Measurements from ENCODE around the gene C1orf21. TPM values are rescaled to one million over a fixed set of nuclear protein-coding genes. Genes with fewer than 3 reads are reported as not detected.

The C1orf21 gene
- total and polyA plus RNA-seq, 10 donors, result 9.7 to 60.4 (median 26.7) TPM

- DNase-seq, result no peak
- H3K4me1 ChIP-seq, result peaks cover 0 to 34% (median 9%) of the 10 kb centered on the region in 6 donors
Observed at GRCh38 chr1:184457500-184457899, 70.7 kb downstream of the C1orf21 start.

GRCh38 chr1:184461321-184461720, 74.5 kb downstream of the C1orf21 start:
- Histone ChIP-seq H3K27ac (peak overlapping the region in 7 of 8 donors; percentile 19 to 58 (median 47)), H3K9me3 (no peaks in the 10 kb centered on the region), H3K27me3 (replicated peaks in 1 of 7) (no peaks in the 10 kb centered on the region), H3K4me3 (peak overlapping the region in 1 of 8 donors; percentile 0), H3K36me3 (no peaks in the 10 kb centered on the region), H3K4me1 (peaks cover 0 to 24% (median 7%) of the 10 kb centered on the region in 6 donors)
- WGBS, 5 donors, result 56 to 87% (median 67%) methylated on average over 5 of the region's 5 CpGs
- TF ChIP-seq CTCF (IDR thresholded peaks at IDR 0.05 in 8 of 11, conservative IDR thresholded peaks at IDR 0.05 in 3 of 11) (no peak), POLR2AphosphoS5 (IDR thresholded peaks at IDR 0.05) (peak in 1 of 3 donors; percentile 38)
- intact Hi-C loops (cut with DNase I; ENCODE audit: low total_unique reads), result no loop called here
- no peak for DNase-seq

More at GRCh38 chr1:184457500-184457899, 70.7 kb downstream of the C1orf21 start:
- no peak overlapping the region for H3K4me3 ChIP-seq
- H3K27me3 ChIP-seq (replicated peaks in 1 of 7), result no peaks in the 10 kb centered on the region
- intact Hi-C loops (cut with DNase I; ENCODE audit: low total_unique reads), result no loop called here
- TF ChIP-seq POLR2A (IDR thresholded peaks at IDR 0.05), result no peak
- no peak for TF ChIP-seq POLR2AphosphoS5 (IDR thresholded peaks at IDR 0.05)
- no peak for TF ChIP-seq CTCF (IDR thresholded peaks at IDR 0.05 in 8 of 11, conservative IDR thresholded peaks at IDR 0.05 in 3 of 11)
- no peaks in the 10 kb centered on the region for H3K9me3 ChIP-seq
- no peaks in the 10 kb centered on the region for H3K36me3 ChIP-seq
- 85 to 92% (median 91%) methylated on average over 3 of the region's 3 CpGs for WGBS, 5 donors
- no peak overlapping the region for H3K27ac ChIP-seq

GRCh38 chr1:184462155-184462554, 75.3 kb downstream of the C1orf21 start:
- intact Hi-C loops (cut with DNase I; ENCODE audit: low total_unique reads), result no loop called here
- no peaks in the 10 kb centered on the region for H3K9me3 ChIP-seq
- H3K36me3 ChIP-seq, result no peaks in the 10 kb centered on the region
- peak overlapping the region in 7 of 8 donors; percentile 19 to 58 (median 47) for H3K27ac ChIP-seq
- H3K4me3 ChIP-seq, result no peak overlapping the region
- TF ChIP-seq POLR2A (IDR thresholded peaks at IDR 0.05) (no peak), POLR2AphosphoS5 (IDR thresholded peaks at IDR 0.05) (no peak), CTCF (IDR thresholded peaks at IDR 0.05 in 8 of 11, conservative IDR thresholded peaks at IDR 0.05 in 3 of 11) (no peak)
- H3K4me1 ChIP-seq, result peaks cover 0 to 21% (median 7%) of the 10 kb centered on the region in 6 donors
- WGBS, 5 donors, result 50 to 71% (median 58%) methylated on average over 3 of the region's 3 CpGs
- H3K27me3 ChIP-seq (replicated peaks in 1 of 7), result no peaks in the 10 kb centered on the region
- DNase-seq, result no peak

- Histone ChIP-seq H3K9me3 (no peaks in the 10 kb centered on the region), H3K27me3 (replicated peaks in 1 of 7) (no peaks in the 10 kb centered on the region), H3K4me1 (peaks cover 0 to 15% (median 7%) of the 10 kb centered on the region in 6 donors), H3K36me3 (no peaks in the 10 kb centered on the region), H3K27ac (no peak overlapping the region), H3K4me3 (no peak overlapping the region)
- no peak for TF ChIP-seq POLR2AphosphoS5 (IDR thresholded peaks at IDR 0.05)
- WGBS, 5 donors, result 89 to 97% (median 94%) methylated on average over 5 of the region's 5 CpGs
- intact Hi-C loops (cut with DNase I; ENCODE audit: low total_unique reads), result no loop called here
- DNase-seq, result no peak
Observed at GRCh38 chr1:184462990-184463389, 76.2 kb downstream of the C1orf21 start.

- WGBS, 5 donors, result 80 to 96% (median 86%) methylated on average over 1 of the region's 1 CpG
- Histone ChIP-seq H3K27me3 (replicated peaks in 1 of 7) (no peaks in the 10 kb centered on the region), H3K9me3 (no peaks in the 10 kb centered on the region), H3K27ac (no peak overlapping the region), H3K4me3 (no peak overlapping the region), H3K36me3 (no peaks in the 10 kb centered on the region), H3K4me1 (peaks cover 0 to 15% (median 6%) of the 10 kb centered on the region in 6 donors)
- no peak for TF ChIP-seq POLR2AphosphoS5 (IDR thresholded peaks at IDR 0.05)
- no peak for TF ChIP-seq POLR2A (IDR thresholded peaks at IDR 0.05)
- no peak for TF ChIP-seq CTCF (IDR thresholded peaks at IDR 0.05 in 8 of 11, conservative IDR thresholded peaks at IDR 0.05 in 3 of 11)
- DNase-seq, result no peak
- intact Hi-C loops (cut with DNase I; ENCODE audit: low total_unique reads), result no loop called here
Observed at GRCh38 chr1:184463680-184464079, 76.9 kb downstream of the C1orf21 start.
